ENCODE results near the gene DHCR7. TPM values are rescaled to one million over a fixed set of nuclear protein-coding genes. Genes with fewer than 3 reads are reported as not detected.

DHCR7 gene
- total RNA-seq, 1 experiment from 2014 or later = 72.6 TPM

DNA sequence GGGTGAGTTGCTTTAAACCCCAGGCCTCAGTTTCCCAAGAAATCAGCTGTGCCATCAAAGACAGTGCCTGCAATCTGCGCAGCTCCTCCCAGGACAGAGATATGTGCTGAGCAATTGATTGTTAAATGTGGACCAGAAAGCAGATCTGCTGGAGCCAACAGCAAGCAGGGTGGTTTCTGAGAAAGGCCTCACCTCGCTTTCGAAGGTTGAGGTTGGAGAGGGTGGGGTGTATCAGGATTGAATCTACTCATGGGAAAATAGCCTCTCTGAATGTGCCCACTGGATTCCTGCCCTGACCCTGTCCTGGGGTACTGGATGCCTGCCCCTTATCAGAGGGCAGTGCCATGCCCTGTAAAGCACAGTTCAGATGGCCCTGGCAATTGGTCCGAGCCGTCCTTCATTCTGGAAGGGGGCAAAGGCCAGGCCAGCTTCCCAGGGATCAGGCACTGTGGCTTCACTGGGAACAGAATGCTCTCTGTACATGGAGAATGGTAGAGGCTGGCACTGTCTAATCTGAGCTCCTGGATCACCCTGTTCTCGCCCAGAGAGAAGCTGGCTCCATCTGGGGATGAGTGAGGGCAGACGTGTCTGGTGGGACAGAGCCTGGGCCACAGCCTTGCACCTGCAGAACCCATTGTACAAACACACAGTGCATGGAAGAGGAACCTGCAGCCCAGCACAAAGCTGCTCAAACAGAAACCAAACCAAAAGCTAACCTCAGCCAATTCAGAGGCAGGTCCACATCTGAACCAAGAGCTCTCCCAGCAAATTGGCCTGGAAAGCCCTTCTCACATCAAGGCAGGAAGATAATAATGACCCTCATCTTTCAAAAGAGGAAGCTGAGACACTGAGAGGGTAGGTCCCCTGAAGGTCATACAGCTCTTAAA, 15.2 kb downstream of the DHCR7 start:
- Mint-ChIP-seq H3K4me3 (ENCODE audit: unreplicated experiment) (peak overlapping the region; percentile 12), H3K27me3 (ENCODE audit: insufficient read depth, unreplicated experiment) (no peaks in the 10 kb centered on the region), H3K4me1 (ENCODE audit: insufficient read depth, unreplicated experiment) (peaks cover 19% of the 10 kb centered on the region), H3K36me3 (ENCODE audit: insufficient read depth, unreplicated experiment) (peaks cover 17% of the 10 kb centered on the region), H3K27ac (ENCODE audit: low read depth, unreplicated experiment) (no peak overlapping the region), H3K9me3 (ENCODE audit: unreplicated experiment) (no peaks in the 10 kb centered on the region)
- intact Hi-C loops (cut with micrococcal nuclease) = no loop called here
- DNase-seq (ENCODE audit: unreplicated experiment) = no peak
- no TSS peak for BruUV-seq (replicated peaks)
- TF ChIP-seq, protein P1, sequence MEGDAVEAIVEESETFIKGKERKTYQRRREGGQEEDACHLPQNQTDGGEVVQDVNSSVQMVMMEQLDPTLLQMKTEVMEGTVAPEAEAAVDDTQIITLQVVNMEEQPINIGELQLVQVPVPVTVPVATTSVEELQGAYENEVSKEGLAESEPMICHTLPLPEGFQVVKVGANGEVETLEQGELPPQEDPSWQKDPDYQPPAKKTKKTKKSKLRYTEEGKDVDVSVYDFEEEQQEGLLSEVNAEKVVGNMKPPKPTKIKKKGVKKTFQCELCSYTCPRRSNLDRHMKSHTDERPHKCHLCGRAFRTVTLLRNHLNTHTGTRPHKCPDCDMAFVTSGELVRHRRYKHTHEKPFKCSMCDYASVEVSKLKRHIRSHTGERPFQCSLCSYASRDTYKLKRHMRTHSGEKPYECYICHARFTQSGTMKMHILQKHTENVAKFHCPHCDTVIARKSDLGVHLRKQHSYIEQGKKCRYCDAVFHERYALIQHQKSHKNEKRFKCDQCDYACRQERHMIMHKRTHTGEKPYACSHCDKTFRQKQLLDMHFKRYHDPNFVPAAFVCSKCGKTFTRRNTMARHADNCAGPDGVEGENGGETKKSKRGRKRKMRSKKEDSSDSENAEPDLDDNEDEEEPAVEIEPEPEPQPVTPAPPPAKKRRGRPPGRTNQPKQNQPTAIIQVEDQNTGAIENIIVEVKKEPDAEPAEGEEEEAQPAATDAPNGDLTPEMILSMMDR (IDR thresholded peaks at IDR 0.05; ENCODE audit: unreplicated experiment) = no peak
- POLR2A ChIA-PET = interaction anchor here (0.6 to 3.3 kb wide), 3 partner anchors 14 to 1089 kb away, joined by 3 to 25 read pairs (median 3); partner anchors contain the start of gene DHCR7
- CTCF ChIA-PET = interaction anchor here (0.6 to 0.7 kb wide), 2 partner anchors 40 to 1124 kb away, joined by 3 read pairs; no protein-coding TSS in a partner anchor

DNA sequence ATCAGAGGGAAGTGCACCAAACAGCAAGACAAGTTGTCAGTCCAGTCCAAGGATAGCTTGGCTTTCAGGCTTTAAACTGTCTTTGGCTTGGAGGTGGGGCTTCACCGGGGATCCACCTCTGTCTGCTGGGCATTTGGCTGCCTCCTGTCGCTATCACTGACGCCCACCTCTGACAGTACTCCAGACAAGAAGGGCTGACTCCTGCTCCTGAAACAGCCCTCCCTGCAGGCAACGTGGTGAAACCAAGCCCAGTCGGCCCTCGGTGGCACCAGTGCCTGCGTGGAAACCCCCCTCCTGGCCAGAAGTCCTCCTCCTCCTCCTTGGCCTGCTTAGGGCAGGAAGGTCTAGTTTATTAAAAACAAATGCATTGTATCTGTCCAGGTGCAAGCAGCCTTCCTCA, 16.9 kb downstream of the DHCR7 start:
- DNase-seq (ENCODE audit: unreplicated experiment) = no peak
- H3K27ac Mint-ChIP-seq (ENCODE audit: low read depth, unreplicated experiment) = no peak overlapping the region
- TF ChIP-seq, protein P1 (IDR thresholded peaks at IDR 0.05; ENCODE audit: unreplicated experiment) = no peak
- ChIA-PET CTCF (no interaction called here), POLR2A (interaction anchor here (3.3 kb wide), 1 partner anchor 16 kb away, joined by 25 read pairs; the partner anchor contains the start of gene DHCR7)
- H3K27me3 Mint-ChIP-seq (ENCODE audit: insufficient read depth, unreplicated experiment) = no peaks in the 10 kb centered on the region
- intact Hi-C loops (cut with micrococcal nuclease) = no loop called here
- no peaks in the 10 kb centered on the region for H3K9me3 Mint-ChIP-seq (ENCODE audit: unreplicated experiment)
- H3K4me3 Mint-ChIP-seq (ENCODE audit: unreplicated experiment) = no peak overlapping the region
- peaks cover 16% of the 10 kb centered on the region for H3K36me3 Mint-ChIP-seq (ENCODE audit: insufficient read depth, unreplicated experiment)
- peaks cover 25% of the 10 kb centered on the region for H3K4me1 Mint-ChIP-seq (ENCODE audit: insufficient read depth, unreplicated experiment)
- BruUV-seq (replicated peaks) = no TSS peak

DNA sequence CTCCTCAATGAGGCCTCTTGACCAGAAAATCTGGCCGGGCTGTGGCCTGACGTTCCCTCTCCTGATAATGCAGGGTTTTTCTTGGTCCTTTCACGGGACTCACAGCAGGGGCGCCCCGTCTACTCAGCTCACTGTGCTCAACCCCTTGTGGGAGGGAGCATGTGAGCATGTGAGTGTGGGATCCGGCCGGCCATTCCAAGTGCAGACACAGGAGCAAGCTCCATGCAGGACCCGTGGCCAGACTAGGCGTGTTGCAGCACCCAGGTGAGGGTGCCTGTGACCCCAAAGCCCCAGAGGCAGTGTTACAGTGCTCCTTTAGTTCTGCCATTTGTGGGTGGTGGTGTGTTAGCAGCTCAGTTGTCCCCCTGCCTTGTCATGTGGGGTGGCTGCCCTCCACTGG, 18.0 kb downstream of the DHCR7 start:
- H3K4me3 Mint-ChIP-seq (ENCODE audit: unreplicated experiment) = no peak overlapping the region
- H3K27ac Mint-ChIP-seq (ENCODE audit: low read depth, unreplicated experiment) = no peak overlapping the region
- no peak for DNase-seq (ENCODE audit: unreplicated experiment)
- intact Hi-C loops (cut with micrococcal nuclease) = no loop called here
- H3K36me3 Mint-ChIP-seq (ENCODE audit: insufficient read depth, unreplicated experiment) = peaks cover 13% of the 10 kb centered on the region
- no peaks in the 10 kb centered on the region for H3K27me3 Mint-ChIP-seq (ENCODE audit: insufficient read depth, unreplicated experiment)
- no peaks in the 10 kb centered on the region for H3K9me3 Mint-ChIP-seq (ENCODE audit: unreplicated experiment)
- ChIA-PET CTCF (no interaction called here), POLR2A (interaction anchor here (0.5 to 0.7 kb wide), 2 partner anchors 51 to 66 kb away, joined by 3 to 5 read pairs; no protein-coding TSS in a partner anchor)
- TF ChIP-seq, protein P1 (IDR thresholded peaks at IDR 0.05; ENCODE audit: unreplicated experiment) = no peak
- H3K4me1 Mint-ChIP-seq (ENCODE audit: insufficient read depth, unreplicated experiment) = peaks cover 34% of the 10 kb centered on the region
- BruUV-seq (replicated peaks) = no TSS peak

DNA sequence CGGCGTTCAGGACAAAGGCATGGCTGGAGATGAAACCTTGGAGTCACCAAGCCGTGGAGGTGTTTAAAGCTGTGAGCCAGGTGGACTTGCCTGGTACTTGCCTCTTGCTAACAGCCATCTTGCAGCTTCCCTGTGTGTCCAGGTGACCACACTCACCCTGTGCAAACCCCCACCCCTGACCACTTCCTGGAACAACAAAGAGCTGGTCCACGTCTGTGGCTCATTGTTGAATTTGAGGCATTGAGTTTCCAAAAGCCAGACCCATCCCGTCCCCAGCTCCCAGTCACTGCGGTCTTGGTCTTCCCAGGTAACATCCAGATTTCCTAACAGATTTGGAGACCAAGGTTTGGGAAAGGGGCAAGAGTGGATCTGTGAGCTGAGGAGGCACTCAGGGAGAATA, 18.5 kb downstream of the DHCR7 start:
- Mint-ChIP-seq H3K4me1 (ENCODE audit: insufficient read depth, unreplicated experiment) (peaks cover 34% of the 10 kb centered on the region), H3K4me3 (ENCODE audit: unreplicated experiment) (no peak overlapping the region), H3K36me3 (ENCODE audit: insufficient read depth, unreplicated experiment) (peaks cover 11% of the 10 kb centered on the region), H3K9me3 (ENCODE audit: unreplicated experiment) (no peaks in the 10 kb centered on the region), H3K27ac (ENCODE audit: low read depth, unreplicated experiment) (no peak overlapping the region), H3K27me3 (ENCODE audit: insufficient read depth, unreplicated experiment) (no peaks in the 10 kb centered on the region)
- POLR2A ChIA-PET = interaction anchor here (0.5 kb wide), 1 partner anchor 51 kb away, joined by 5 read pairs; no protein-coding TSS in a partner anchor
- CTCF ChIA-PET = no interaction called here
- TF ChIP-seq, protein P1 (IDR thresholded peaks at IDR 0.05; ENCODE audit: unreplicated experiment) = no peak
- BruUV-seq (replicated peaks) = no TSS peak
- DNase-seq (ENCODE audit: unreplicated experiment) = no peak
- intact Hi-C loops (cut with micrococcal nuclease) = no loop called here

All from MCF 10A (cell line).